Stimulated activated CD4-positive, alpha-beta T cell treated with anti-CD3 and anti-CD28 coated beads, Interleukin-4, amount 100 ng/mL, for 24 hours (primary cell): ENCODE measurements around the gene GAPDH.
"Not testable (repeated sequence)": the region's sequence is repeated elsewhere in the genome, so short reads cannot be mapped to it uniquely, and the experiment has no call there.

ENCODE experiments used
- DNase-seq: peaks from one replicate; pipeline ENCODE4 v3.0.0-alpha.2; 2020

The GAPDH gene

GRCh38 chr12:6569312-6569711 is 35.0 kb downstream of the GAPDH start:
- DNase-seq: no peak

- DNase-seq: no peak
Observed at GRCh38 chr12:6569786-6570185, 35.5 kb downstream of the GAPDH start.

- peak; percentile 42 for DNase-seq
Observed at GRCh38 chr12:6570264-6570887, 36.1 kb downstream of the GAPDH start.

- no peak for DNase-seq
Observed at GRCh38 chr12:6573001-6573400, 38.7 kb downstream of the GAPDH start.

GRCh38 chr12:6574576-6575295 is 40.4 kb downstream of the GAPDH start:
- DNase-seq: no peak

- DNase-seq: no peak
Observed at GRCh38 chr12:6575648-6576047, 41.3 kb downstream of the GAPDH start.

- no peak for DNase-seq
Observed at GRCh38 chr12:6582196-6582595, 47.9 kb downstream of the GAPDH start.

- no peak for DNase-seq
Observed at GRCh38 chr12:6582959-6583358, 48.6 kb downstream of the GAPDH start.

- no peak for DNase-seq
Observed at GRCh38 chr12:6584293-6584692, 50.0 kb downstream of the GAPDH start.

GRCh38 chr12:6586569-6586968 is 52.3 kb downstream of the GAPDH start:
- DNase-seq: not testable (repeated sequence)
